OCI-LY3 (cell line): ENCODE results near the gene SYT7.

Source experiments
- CTCF ChIP-seq: fragments of 200-600, 300-600 bp; sonication (generic); IDR thresholded peaks from 2 replicates; pipeline ENCODE4 v1.5.1; 2014; ENCODE audit warnings: antibody characterized with exemption, low read length, low read depth
- EZH2phosphoT487 ChIP-seq: fragments of 200-600 bp; shearing (Covaris generic); IDR thresholded peaks from 2 replicates; pipeline ENCODE4 v1.6.1; 2018; ENCODE audit warnings: antibody characterized with exemption, mixed run types, low read depth

GRCh38 chr11:61505640-61506155 lies 75.2 kb downstream of the SYT7 start:
- TF ChIP-seq CTCF (no peak), EZH2phosphoT487 (no peak)
